ENCODE data around the gene AFAP1L2. TPM values are rescaled to one million over a fixed set of nuclear protein-coding genes. Genes with fewer than 3 reads are reported as not detected.

Gene AFAP1L2
- total RNA-seq, 1 donor from 2014 or later = 5.7 TPM

GRCh38 chr10:114252883-114253282 lies 151.4 kb downstream of the AFAP1L2 start:
- no peak for DNase-seq (ENCODE audit: extremely low spot score, unreplicated experiment)
- Mint-ChIP-seq H3K27me3 (ENCODE audit: unreplicated experiment) (peaks cover 42% of the 10 kb centered on the region), H3K4me1 (ENCODE audit: unreplicated experiment) (no peaks in the 10 kb centered on the region), H3K9me3 (ENCODE audit: unreplicated experiment) (no peaks in the 10 kb centered on the region), H3K36me3 (ENCODE audit: unreplicated experiment) (no peaks in the 10 kb centered on the region), H3K4me3 (ENCODE audit: unreplicated experiment) (no peak overlapping the region), H3K27ac (ENCODE audit: unreplicated experiment) (no peak overlapping the region)
- no peak for TF ChIP-seq CTCF (IDR thresholded peaks at IDR 0.05)

DNA sequence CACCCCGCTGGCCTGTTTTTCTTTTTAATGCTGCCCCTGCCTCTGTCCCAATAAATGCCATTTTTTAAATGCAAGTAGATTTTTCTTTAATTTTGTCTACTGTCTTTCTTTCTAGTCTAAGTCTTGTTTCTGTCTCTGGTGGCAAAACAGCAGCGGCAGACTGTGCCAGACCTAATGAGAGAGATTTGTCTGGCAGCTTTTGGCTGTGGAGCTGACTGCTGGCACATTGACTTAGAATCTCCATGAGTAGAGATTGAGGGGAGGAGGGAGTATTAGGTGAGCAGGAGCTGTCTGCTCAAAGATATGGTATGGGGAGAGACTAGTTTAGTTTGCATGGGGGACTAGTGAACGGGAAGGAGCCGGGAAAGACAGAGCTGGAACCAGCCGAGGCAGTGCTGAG lies 152.2 kb downstream of the AFAP1L2 start:
- H3K27ac Mint-ChIP-seq (ENCODE audit: unreplicated experiment) = no peak overlapping the region
- TF ChIP-seq CTCF (IDR thresholded peaks at IDR 0.05) = no peak
- H3K4me3 Mint-ChIP-seq (ENCODE audit: unreplicated experiment) = no peak overlapping the region
- no peak for DNase-seq (ENCODE audit: extremely low spot score, unreplicated experiment)
- no peaks in the 10 kb centered on the region for H3K9me3 Mint-ChIP-seq (ENCODE audit: unreplicated experiment)
- peaks cover 45% of the 10 kb centered on the region for H3K27me3 Mint-ChIP-seq (ENCODE audit: unreplicated experiment)
- H3K4me1 Mint-ChIP-seq (ENCODE audit: unreplicated experiment) = no peaks in the 10 kb centered on the region
- no peaks in the 10 kb centered on the region for H3K36me3 Mint-ChIP-seq (ENCODE audit: unreplicated experiment)

DNA sequence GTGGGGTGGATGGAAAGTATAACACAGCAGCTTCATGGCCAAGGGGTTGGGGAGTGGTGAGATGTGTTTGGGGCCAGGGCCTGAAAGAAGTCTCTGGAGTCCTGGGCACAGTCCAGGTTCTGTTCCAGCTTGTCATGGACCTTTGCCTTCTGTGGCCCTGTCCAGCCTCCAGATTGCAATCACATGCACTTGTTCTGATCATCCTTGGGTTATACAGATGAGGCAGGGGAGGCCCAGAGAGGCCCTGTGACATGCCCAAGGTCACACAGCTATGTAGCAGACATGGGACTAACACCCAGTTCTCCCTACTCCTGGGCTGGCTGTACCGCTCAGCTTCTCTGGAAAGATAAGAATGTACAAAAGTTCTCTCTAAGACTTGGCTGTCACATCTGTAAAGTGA lies 153.6 kb downstream of the AFAP1L2 start:
- H3K36me3 Mint-ChIP-seq (ENCODE audit: unreplicated experiment) = no peaks in the 10 kb centered on the region
- no peak overlapping the region for H3K4me3 Mint-ChIP-seq (ENCODE audit: unreplicated experiment)
- no peaks in the 10 kb centered on the region for H3K4me1 Mint-ChIP-seq (ENCODE audit: unreplicated experiment)

GRCh38 chr10:114250236-114250635 lies 154.1 kb downstream of the AFAP1L2 start:
- Mint-ChIP-seq H3K36me3 (ENCODE audit: unreplicated experiment) (no peaks in the 10 kb centered on the region), H3K9me3 (ENCODE audit: unreplicated experiment) (no peaks in the 10 kb centered on the region), H3K27ac (ENCODE audit: unreplicated experiment) (no peak overlapping the region), H3K4me1 (ENCODE audit: unreplicated experiment) (no peaks in the 10 kb centered on the region), H3K4me3 (ENCODE audit: unreplicated experiment) (no peak overlapping the region), H3K27me3 (ENCODE audit: unreplicated experiment) (peaks cover 48% of the 10 kb centered on the region)
- no peak for TF ChIP-seq CTCF (IDR thresholded peaks at IDR 0.05)
- DNase-seq (ENCODE audit: extremely low spot score, unreplicated experiment) = no peak

More for the DNA sequence above, 153.6 kb downstream of the AFAP1L2 start:
- TF ChIP-seq CTCF (IDR thresholded peaks at IDR 0.05) = no peak
- peaks cover 47% of the 10 kb centered on the region for H3K27me3 Mint-ChIP-seq (ENCODE audit: unreplicated experiment)
- no peak for DNase-seq (ENCODE audit: extremely low spot score, unreplicated experiment)
- H3K9me3 Mint-ChIP-seq (ENCODE audit: unreplicated experiment) = no peaks in the 10 kb centered on the region
- no peak overlapping the region for H3K27ac Mint-ChIP-seq (ENCODE audit: unreplicated experiment)

DNA sequence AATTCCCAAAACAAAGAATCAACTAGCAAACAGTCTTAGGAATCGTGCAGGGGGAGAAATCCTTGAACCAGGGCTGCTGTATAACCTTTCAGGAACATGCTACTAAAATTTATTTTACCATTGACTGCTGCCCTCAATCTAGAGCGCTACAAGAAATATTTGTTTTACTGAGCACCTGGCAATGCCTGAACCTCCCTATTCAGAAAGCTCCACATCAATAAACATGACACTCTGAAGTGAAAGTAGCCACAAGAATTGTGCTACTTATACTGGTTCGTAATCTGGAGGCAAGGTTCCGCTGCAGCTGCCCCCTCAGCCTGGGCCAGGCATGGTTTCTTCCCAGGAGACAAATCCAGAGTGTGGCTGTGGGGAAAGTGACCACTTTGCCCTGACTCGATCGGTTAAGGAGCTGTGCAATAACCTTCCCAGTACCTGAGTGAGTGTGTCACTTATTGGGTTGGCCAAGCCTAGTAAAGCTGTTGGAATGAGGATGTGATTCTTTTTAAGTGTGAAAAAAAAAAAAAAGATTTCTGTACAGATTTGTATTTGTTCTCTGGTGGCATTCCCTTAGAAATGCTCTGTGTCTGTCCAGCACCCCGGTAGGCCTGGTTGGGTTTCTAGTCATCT lies 157.5 kb downstream of the AFAP1L2 start:
- Mint-ChIP-seq H3K9me3 (ENCODE audit: unreplicated experiment) (no peaks in the 10 kb centered on the region), H3K27me3 (ENCODE audit: unreplicated experiment) (peaks cover 67% of the 10 kb centered on the region), H3K4me1 (ENCODE audit: unreplicated experiment) (no peaks in the 10 kb centered on the region), H3K27ac (ENCODE audit: unreplicated experiment) (no peak overlapping the region), H3K36me3 (ENCODE audit: unreplicated experiment) (no peaks in the 10 kb centered on the region), H3K4me3 (ENCODE audit: unreplicated experiment) (no peak overlapping the region)
- TF ChIP-seq CTCF (IDR thresholded peaks at IDR 0.05) = no peak
- no peak for DNase-seq (ENCODE audit: extremely low spot score, unreplicated experiment)

All from osteocyte (in vitro differentiated cells).